ENCODE data around the gene DLGAP4. TPM values are rescaled to one million over a fixed set of nuclear protein-coding genes. Genes with fewer than 3 reads are reported as not detected.
A peak's percentile ranks its signal among the peaks of the same experiment; 100 is the strongest.

DLGAP4 gene
- total RNA-seq, 2 donors from 2014 or later, result 30.6 to 38.3 TPM

GRCh38 chr20:36335206-36335870, 29.2 kb downstream of the DLGAP4 start:
- Mint-ChIP-seq H3K4me1 (ENCODE audit: low read depth) (peaks cover 10% of the 10 kb centered on the region), H3K27me3 (ENCODE audit: low read depth) (peaks cover 52% of the 10 kb centered on the region), H3K9me3 (no peaks in the 10 kb centered on the region), H3K27ac (no peak overlapping the region), H3K4me3 (no peak overlapping the region), H3K36me3 (ENCODE audit: insufficient read depth in 2 of 2) (no peaks in the 10 kb centered on the region)
- no peak for DNase-seq
- ATAC-seq (replicated peaks in 1 of 2), result no peak

- Mint-ChIP-seq H3K27ac (no peak overlapping the region), H3K9me3 (no peaks in the 10 kb centered on the region), H3K4me3 (no peak overlapping the region), H3K27me3 (ENCODE audit: low read depth) (peaks cover 52% of the 10 kb centered on the region), H3K4me1 (ENCODE audit: low read depth) (peaks cover 10% of the 10 kb centered on the region), H3K36me3 (ENCODE audit: insufficient read depth in 2 of 2) (no peaks in the 10 kb centered on the region)
- no peak for ATAC-seq (replicated peaks in 1 of 2)
- no peak for DNase-seq
Measured at GRCh38 chr20:36336204-36336603, 30.1 kb downstream of the DLGAP4 start.

- Mint-ChIP-seq H3K27ac (no peak overlapping the region), H3K36me3 (ENCODE audit: insufficient read depth in 2 of 2) (no peaks in the 10 kb centered on the region), H3K4me1 (ENCODE audit: low read depth) (peaks cover 10% of the 10 kb centered on the region), H3K4me3 (no peak overlapping the region), H3K9me3 (no peaks in the 10 kb centered on the region), H3K27me3 (ENCODE audit: low read depth) (peaks cover 43% of the 10 kb centered on the region)
- ATAC-seq (replicated peaks in 1 of 2) (no peak), DNase-seq (no peak)
Measured at GRCh38 chr20:36336954-36337704, 31.0 kb downstream of the DLGAP4 start.

GRCh38 chr20:36337886-36338285, 31.7 kb downstream of the DLGAP4 start:
- H3K4me3 Mint-ChIP-seq, result no peak overlapping the region
- peaks cover 10% of the 10 kb centered on the region for H3K4me1 Mint-ChIP-seq (ENCODE audit: low read depth)
- H3K36me3 Mint-ChIP-seq (ENCODE audit: insufficient read depth in 2 of 2), result no peaks in the 10 kb centered on the region
- ATAC-seq (replicated peaks in 1 of 2) (no peak), DNase-seq (no peak)
- no peak overlapping the region for H3K27ac Mint-ChIP-seq
- H3K27me3 Mint-ChIP-seq (ENCODE audit: low read depth), result peaks cover 37% of the 10 kb centered on the region
- no peaks in the 10 kb centered on the region for H3K9me3 Mint-ChIP-seq

- H3K4me1 Mint-ChIP-seq (ENCODE audit: low read depth), result peaks cover 10% of the 10 kb centered on the region
- no peak overlapping the region for H3K27ac Mint-ChIP-seq
- ATAC-seq (replicated peaks in 1 of 2) (peak; percentile 65 to 80), DNase-seq (peak in 1 of 2 donors; percentile 43)
- H3K4me3 Mint-ChIP-seq, result peak overlapping the region in 1 of 2 donors; percentile 20
- H3K9me3 Mint-ChIP-seq, result no peaks in the 10 kb centered on the region
- H3K27me3 Mint-ChIP-seq (ENCODE audit: low read depth), result peaks cover 17% of the 10 kb centered on the region
- H3K36me3 Mint-ChIP-seq (ENCODE audit: insufficient read depth in 2 of 2), result no peaks in the 10 kb centered on the region
Measured at GRCh38 chr20:36339646-36340592, 33.8 kb downstream of the DLGAP4 start.

GRCh38 chr20:36340593-36340990, 34.5 kb downstream of the DLGAP4 start:
- no peaks in the 10 kb centered on the region for H3K36me3 Mint-ChIP-seq (ENCODE audit: insufficient read depth in 2 of 2)
- peaks cover 10% of the 10 kb centered on the region for H3K4me1 Mint-ChIP-seq (ENCODE audit: low read depth)
- DNase-seq (no peak), ATAC-seq (replicated peaks in 1 of 2) (peak; percentile 5 to 36)
- no peaks in the 10 kb centered on the region for H3K9me3 Mint-ChIP-seq
- H3K27me3 Mint-ChIP-seq (ENCODE audit: low read depth), result peaks cover 11% of the 10 kb centered on the region
- H3K27ac Mint-ChIP-seq, result no peak overlapping the region
- no peak overlapping the region for H3K4me3 Mint-ChIP-seq

GRCh38 chr20:36341331-36342020, 35.3 kb downstream of the DLGAP4 start:
- no peak for ATAC-seq (replicated peaks in 1 of 2)
- H3K27me3 Mint-ChIP-seq (ENCODE audit: low read depth), result peaks cover 2% of the 10 kb centered on the region
- no peak overlapping the region for H3K4me3 Mint-ChIP-seq
- no peak overlapping the region for H3K27ac Mint-ChIP-seq
- DNase-seq, result no peak
- no peaks in the 10 kb centered on the region for H3K36me3 Mint-ChIP-seq (ENCODE audit: insufficient read depth in 2 of 2)
- H3K9me3 Mint-ChIP-seq, result no peaks in the 10 kb centered on the region
- H3K4me1 Mint-ChIP-seq (ENCODE audit: low read depth), result peaks cover 10% of the 10 kb centered on the region

- no peaks in the 10 kb centered on the region for H3K9me3 Mint-ChIP-seq
- H3K4me3 Mint-ChIP-seq, result no peak overlapping the region
- DNase-seq (no peak), ATAC-seq (replicated peaks in 1 of 2) (no peak)
- peaks cover 10% of the 10 kb centered on the region for H3K4me1 Mint-ChIP-seq (ENCODE audit: low read depth)
- no peak overlapping the region for H3K27ac Mint-ChIP-seq
- no peaks in the 10 kb centered on the region for H3K36me3 Mint-ChIP-seq (ENCODE audit: insufficient read depth in 2 of 2)
- H3K27me3 Mint-ChIP-seq (ENCODE audit: low read depth), result no peaks in the 10 kb centered on the region
Measured at GRCh38 chr20:36342331-36343120, 36.4 kb downstream of the DLGAP4 start.

- H3K4me3 Mint-ChIP-seq, result no peak overlapping the region
- no peak for DNase-seq
- peaks cover 10% of the 10 kb centered on the region for H3K4me1 Mint-ChIP-seq (ENCODE audit: low read depth)
- H3K27me3 Mint-ChIP-seq (ENCODE audit: low read depth), result no peaks in the 10 kb centered on the region
- no peaks in the 10 kb centered on the region for H3K36me3 Mint-ChIP-seq (ENCODE audit: insufficient read depth in 2 of 2)
- H3K27ac Mint-ChIP-seq, result no peak overlapping the region
- no peaks in the 10 kb centered on the region for H3K9me3 Mint-ChIP-seq
- no peak for ATAC-seq (replicated peaks in 1 of 2)
Measured at GRCh38 chr20:36343641-36344040, 37.5 kb downstream of the DLGAP4 start.

- no peaks in the 10 kb centered on the region for H3K36me3 Mint-ChIP-seq (ENCODE audit: insufficient read depth in 2 of 2)
- DNase-seq, result peak; percentile 14 to 32
Measured at GRCh38 chr20:36344517-36345132, 38.5 kb downstream of the DLGAP4 start.

GRCh38 chr20:36346256-36346655, 40.1 kb downstream of the DLGAP4 start:
- no peaks in the 10 kb centered on the region for H3K36me3 Mint-ChIP-seq (ENCODE audit: insufficient read depth in 2 of 2)
- H3K4me1 Mint-ChIP-seq (ENCODE audit: low read depth), result no peaks in the 10 kb centered on the region
- ATAC-seq (replicated peaks in 1 of 2) (no peak), DNase-seq (no peak)
- H3K9me3 Mint-ChIP-seq, result no peaks in the 10 kb centered on the region
- H3K27me3 Mint-ChIP-seq (ENCODE audit: low read depth), result no peaks in the 10 kb centered on the region
- no peak overlapping the region for H3K27ac Mint-ChIP-seq
- H3K4me3 Mint-ChIP-seq, result no peak overlapping the region

More at GRCh38 chr20:36344517-36345132, 38.5 kb downstream of the DLGAP4 start:
- no peak overlapping the region for H3K27ac Mint-ChIP-seq
- no peaks in the 10 kb centered on the region for H3K9me3 Mint-ChIP-seq
- ATAC-seq (replicated peaks in 1 of 2), result no peak
- no peak overlapping the region for H3K4me3 Mint-ChIP-seq
- H3K4me1 Mint-ChIP-seq (ENCODE audit: low read depth), result peaks cover 8% of the 10 kb centered on the region
- H3K27me3 Mint-ChIP-seq (ENCODE audit: low read depth), result no peaks in the 10 kb centered on the region

All from activated T-cell treated with anti-CD3 and anti-CD28 coated beads, Interleukin-2, amount 50 U/mL, for 72 hours (primary cell).